ENCODE data around the gene FAM78B. TPM values are rescaled to one million over a fixed set of nuclear protein-coding genes. Genes with fewer than 3 reads are reported as not detected.

FAM78B gene
- total RNA-seq, 1 experiment from 2014 or later: 0.26 TPM

GRCh38 chr1:166113630-166114029, 53.2 kb downstream of the FAM78B start:
- no peaks in the 10 kb centered on the region for H3F3A ChIP-seq (ENCODE audit: low read length, unreplicated experiment)
- no peak overlapping the region for H3K4me2 ChIP-seq (ENCODE audit: low read length)
- no peaks in the 10 kb centered on the region for H4K20me1 ChIP-seq (ENCODE audit: low read length)
- CTCF ChIA-PET: no interaction called here
- POLR2A ChIA-PET (ENCODE audit: unreplicated experiment): no interaction called here
- H3K27me3 ChIP-seq (ENCODE audit: low read length): peaks cover 21% of the 10 kb centered on the region
- no peaks in the 10 kb centered on the region for H3K36me3 ChIP-seq (ENCODE audit: low read depth, low read length)
- TF ChIP-seq CTCF (conservative IDR thresholded peaks at IDR 0.05; ENCODE audit: low read depth, low read length) (no peak), EZH2 (IDR thresholded peaks at IDR 0.05; ENCODE audit: low read length, unreplicated experiment) (no peak), EZH2phosphoT487 (IDR thresholded peaks at IDR 0.05; ENCODE audit: borderline replicate concordance, low read length) (no peak)
- ATAC-seq (no peak), DNase-seq (no peak)
- BruUV-seq (replicated peaks): no TSS peak
- intact Hi-C loops (cut with micrococcal nuclease): no loop called here
- no peak overlapping the region for H3K4me3 ChIP-seq (ENCODE audit: low read length)
- no peaks in the 10 kb centered on the region for H3K9me2 ChIP-seq (replicated peaks; ENCODE audit: low read length)
- no peaks in the 10 kb centered on the region for H3K4me1 ChIP-seq (ENCODE audit: insufficient read depth, low read length)
- no peak overlapping the region for H2AFZ ChIP-seq (ENCODE audit: low read length)
- H3K27ac ChIP-seq (ENCODE audit: low read length): no peak overlapping the region
- no peaks in the 10 kb centered on the region for H3K9me3 ChIP-seq (ENCODE audit: low read length)
- H3K9ac ChIP-seq (ENCODE audit: low read length): no peak overlapping the region
- H3K79me2 ChIP-seq (ENCODE audit: low read length): no peaks in the 10 kb centered on the region

DNA sequence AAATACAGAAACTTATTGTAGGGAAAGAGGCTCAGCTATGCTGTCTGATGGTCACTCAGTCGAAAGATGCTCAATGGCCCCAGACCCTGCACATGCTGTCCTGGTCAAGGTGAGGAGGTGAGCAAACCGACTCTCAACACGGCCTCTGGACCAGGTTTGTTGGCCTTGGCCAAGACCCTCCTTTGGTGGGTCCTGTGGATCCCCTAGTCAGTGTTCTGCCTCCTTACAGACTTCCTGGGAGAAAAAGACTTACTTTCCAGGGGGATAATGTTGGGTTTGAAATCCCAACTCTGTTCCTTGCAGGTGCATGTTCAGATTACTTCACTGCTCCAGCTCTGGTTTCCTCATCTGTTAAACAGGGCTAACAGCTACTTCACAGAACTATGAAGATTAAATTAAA, 53.8 kb downstream of the FAM78B start:
- Histone ChIP-seq H3K4me2 (ENCODE audit: low read length) (no peak overlapping the region), H3K36me3 (ENCODE audit: low read depth, low read length) (no peaks in the 10 kb centered on the region), H4K20me1 (ENCODE audit: low read length) (no peaks in the 10 kb centered on the region), H3K4me1 (ENCODE audit: insufficient read depth, low read length) (no peaks in the 10 kb centered on the region), H3K9me3 (ENCODE audit: low read length) (no peaks in the 10 kb centered on the region), H3F3A (ENCODE audit: low read length, unreplicated experiment) (no peaks in the 10 kb centered on the region), H3K79me2 (ENCODE audit: low read length) (no peaks in the 10 kb centered on the region), H3K9me2 (replicated peaks; ENCODE audit: low read length) (no peaks in the 10 kb centered on the region), H3K27me3 (ENCODE audit: low read length) (peaks cover 18% of the 10 kb centered on the region), H3K9ac (ENCODE audit: low read length) (no peak overlapping the region), H3K27ac (ENCODE audit: low read length) (no peak overlapping the region), H2AFZ (ENCODE audit: low read length) (no peak overlapping the region), H3K4me3 (ENCODE audit: low read length) (no peak overlapping the region)
- intact Hi-C loops (cut with micrococcal nuclease): no loop called here
- ChIA-PET CTCF (no interaction called here), POLR2A (ENCODE audit: unreplicated experiment) (no interaction called here)
- no TSS peak for BruUV-seq (replicated peaks)
- no peak for ATAC-seq
- TF ChIP-seq CTCF (conservative IDR thresholded peaks at IDR 0.05; ENCODE audit: low read depth, low read length): no peak
- no peak for DNase-seq

- no peaks in the 10 kb centered on the region for H3K79me2 ChIP-seq (ENCODE audit: low read length)
- no peak for TF ChIP-seq EZH2 (IDR thresholded peaks at IDR 0.05; ENCODE audit: low read length, unreplicated experiment)
- TF ChIP-seq CTCF (conservative IDR thresholded peaks at IDR 0.05; ENCODE audit: low read depth, low read length): no peak
- no peak for TF ChIP-seq EZH2phosphoT487 (IDR thresholded peaks at IDR 0.05; ENCODE audit: borderline replicate concordance, low read length)
- CTCF ChIA-PET: no interaction called here
- DNase-seq (no peak), ATAC-seq (no peak)
- H3K9me2 ChIP-seq (replicated peaks; ENCODE audit: low read length): no peaks in the 10 kb centered on the region
- H3K4me3 ChIP-seq (ENCODE audit: low read length): no peak overlapping the region
- POLR2A ChIA-PET (ENCODE audit: unreplicated experiment): no interaction called here
- no peak overlapping the region for H3K9ac ChIP-seq (ENCODE audit: low read length)
- H4K20me1 ChIP-seq (ENCODE audit: low read length): no peaks in the 10 kb centered on the region
- no peaks in the 10 kb centered on the region for H3K4me1 ChIP-seq (ENCODE audit: insufficient read depth, low read length)
- no TSS peak for BruUV-seq (replicated peaks)
- H3F3A ChIP-seq (ENCODE audit: low read length, unreplicated experiment): no peaks in the 10 kb centered on the region
- intact Hi-C loops (cut with micrococcal nuclease): no loop called here
- H2AFZ ChIP-seq (ENCODE audit: low read length): no peak overlapping the region
- H3K4me2 ChIP-seq (ENCODE audit: low read length): no peak overlapping the region
- no peaks in the 10 kb centered on the region for H3K9me3 ChIP-seq (ENCODE audit: low read length)
- no peak overlapping the region for H3K27ac ChIP-seq (ENCODE audit: low read length)
- H3K27me3 ChIP-seq (ENCODE audit: low read length): peaks cover 13% of the 10 kb centered on the region; the same call in 1 of the 2 replicates
- no peaks in the 10 kb centered on the region for H3K36me3 ChIP-seq (ENCODE audit: low read depth, low read length)
Observed at GRCh38 chr1:166112425-166112824, 54.4 kb downstream of the FAM78B start.
